Globus pallidus (tissue), 1 donor: ENCODE data around the gene KIFAP3.
"Not testable (repeated sequence)": the region's sequence is repeated elsewhere in the genome, so short reads cannot be mapped to it uniquely, and the experiment has no call there.

Experiments used
- DNase-seq: peaks from one replicate; pipeline ENCODE4 v3.0.0-alpha.2; 2015; ENCODE audit warnings: low spot score

Gene KIFAP3

DNA sequence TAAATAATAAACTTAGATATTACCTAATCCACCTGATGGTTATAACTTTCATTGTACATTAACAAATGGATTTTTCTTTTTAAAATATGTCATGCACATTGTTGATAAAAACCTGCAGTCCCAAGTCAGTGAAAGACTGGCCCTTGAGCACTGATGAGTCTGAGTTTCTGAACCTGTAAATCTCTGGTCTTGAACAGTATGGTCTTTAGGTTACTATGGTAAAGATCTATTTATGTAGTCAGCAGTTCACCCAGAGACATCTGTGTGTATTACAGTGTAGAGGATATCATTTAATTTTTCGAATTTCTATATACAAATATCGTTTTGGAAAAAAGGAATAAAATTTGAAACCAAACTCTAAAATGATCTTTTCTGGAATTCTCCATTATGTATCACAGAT lies 150.4 kb downstream of the KIFAP3 start:
- DNase-seq: no peak

DNA sequence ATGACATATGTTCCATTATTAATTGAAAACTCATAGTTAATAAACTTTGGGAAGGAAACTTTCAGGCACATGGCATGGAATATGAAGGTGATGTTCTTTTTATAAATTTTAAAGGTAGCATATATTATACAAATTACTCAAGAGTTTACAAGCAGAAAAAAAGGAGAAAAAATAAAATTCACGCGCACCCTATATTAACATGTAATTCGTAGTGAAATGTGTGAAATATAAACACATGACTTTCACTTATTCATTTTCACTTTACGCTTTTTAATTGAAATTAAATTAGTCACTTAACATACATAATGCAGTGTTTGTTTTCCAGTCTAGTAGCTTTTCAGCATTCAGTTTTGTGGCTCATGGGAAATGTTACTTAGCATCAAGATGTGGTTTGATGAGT lies 153.4 kb downstream of the KIFAP3 start:
- no peak for DNase-seq

GRCh38 chr1:169918927-169919326 lies 155.6 kb downstream of the KIFAP3 start:
- DNase-seq: no peak

- DNase-seq: not testable (repeated sequence)
Measured at GRCh38 chr1:169918220-169918619, 156.3 kb downstream of the KIFAP3 start.

- DNase-seq: no peak
Measured at GRCh38 chr1:169915150-169915549, 159.3 kb downstream of the KIFAP3 start.

DNA sequence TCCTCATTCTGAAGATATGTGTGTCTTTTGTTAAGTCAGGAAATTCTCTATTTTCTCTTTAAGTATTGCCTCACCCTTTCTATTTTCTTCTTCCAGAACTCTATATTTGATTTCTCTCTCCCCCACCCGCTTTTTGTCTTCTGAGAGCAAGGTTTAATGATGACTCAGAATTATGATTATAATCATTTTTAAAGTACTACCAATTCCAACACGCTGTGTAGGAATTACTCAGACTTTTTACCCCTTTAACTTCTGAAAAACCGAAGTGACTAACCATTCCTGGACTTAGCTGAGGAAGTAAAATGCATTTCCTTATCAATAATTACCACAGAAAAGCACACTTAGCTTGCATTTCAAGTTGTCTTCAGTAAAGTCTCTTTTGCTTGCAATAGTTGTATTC lies 160.0 kb downstream of the KIFAP3 start:
- no peak for DNase-seq

DNA sequence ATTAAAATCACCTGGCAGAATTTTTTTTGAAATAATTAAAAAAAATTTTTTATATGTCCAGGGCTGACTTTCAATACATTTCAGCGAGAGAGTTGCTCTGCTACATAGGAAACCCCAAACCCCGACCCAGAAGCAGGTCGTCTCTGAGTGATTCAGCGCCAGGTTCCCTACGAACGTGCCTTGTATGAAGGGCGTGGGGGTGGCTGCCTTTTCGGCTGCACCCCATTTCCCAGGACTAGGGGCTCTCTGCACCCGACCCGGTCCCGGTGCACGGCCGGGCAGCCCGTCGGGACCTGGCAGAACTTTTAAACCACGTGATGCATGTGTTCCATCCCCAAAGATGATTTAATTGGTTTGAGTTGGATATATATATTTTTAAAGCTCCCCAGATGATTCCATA lies 165.0 kb downstream of the KIFAP3 start:
- DNase-seq: no peak

DNA sequence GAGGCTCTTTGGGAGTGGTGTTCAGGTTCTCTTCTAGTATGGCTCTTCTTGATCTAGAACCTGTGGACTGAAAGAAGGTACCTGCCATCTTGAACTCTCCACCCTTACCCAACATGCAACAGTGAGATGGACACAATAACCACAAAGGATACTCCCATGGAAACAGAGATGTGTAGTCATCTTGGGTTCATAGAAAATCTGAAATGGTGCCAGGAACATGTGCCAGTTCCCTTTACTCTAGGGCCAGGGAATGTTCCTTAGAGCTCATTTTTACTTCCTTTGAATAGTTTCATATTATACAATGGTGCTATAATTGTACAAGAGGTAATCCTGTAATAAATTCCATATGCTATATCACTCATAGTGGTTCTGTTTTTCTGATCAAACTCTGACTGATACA lies 167.6 kb downstream of the KIFAP3 start:
- no peak for DNase-seq

- no peak for DNase-seq
Measured at GRCh38 chr1:169904834-169905233, 169.7 kb downstream of the KIFAP3 start.

- DNase-seq: no peak
Measured at GRCh38 chr1:169902751-169903150, 171.7 kb downstream of the KIFAP3 start.

DNA sequence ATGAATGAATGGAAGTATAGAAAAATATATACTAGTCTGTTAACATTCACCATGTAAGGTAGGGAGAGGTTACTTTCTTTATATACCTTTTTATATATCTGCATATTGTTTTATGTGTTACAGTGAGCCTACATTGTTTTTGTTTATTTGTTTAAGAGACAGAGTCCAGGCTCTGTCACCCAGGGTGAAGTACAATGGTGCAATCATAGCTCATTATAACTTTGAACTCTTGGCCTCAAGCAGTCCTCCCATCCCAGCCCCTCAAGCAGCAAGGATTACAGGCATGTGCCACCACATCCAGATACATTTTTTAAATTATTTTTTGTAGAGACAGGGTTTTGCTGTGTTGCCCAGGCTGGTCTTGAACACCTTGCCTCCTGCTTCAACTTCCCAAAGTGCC lies 173.4 kb downstream of the KIFAP3 start:
- no peak for DNase-seq

- no peak for DNase-seq
Measured at GRCh38 chr1:169900571-169900970, 173.9 kb downstream of the KIFAP3 start.

GRCh38 chr1:169899519-169900217 lies 174.8 kb downstream of the KIFAP3 start:
- DNase-seq: no peak

DNA sequence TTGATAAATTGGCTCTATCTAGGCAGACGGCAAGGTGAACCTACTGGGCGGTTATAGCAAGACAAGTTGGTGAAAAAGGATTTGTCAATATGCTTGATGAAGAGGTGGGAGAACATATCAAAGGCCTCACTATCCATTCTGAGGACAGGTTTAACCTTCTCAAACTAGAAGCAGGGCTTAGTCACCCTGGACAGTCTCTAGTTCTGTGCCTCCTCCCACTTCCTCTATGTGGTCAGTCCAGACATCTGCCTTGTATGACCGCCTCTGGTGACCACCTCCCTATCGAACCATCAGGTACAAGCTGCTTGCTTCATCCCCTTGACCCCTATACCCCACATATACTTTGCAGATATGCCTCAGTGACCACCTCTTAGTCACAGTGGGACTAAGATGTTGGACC lies 178.5 kb downstream of the KIFAP3 start:
- DNase-seq: no peak

- DNase-seq: no peak
Measured at GRCh38 chr1:169894424-169895145, 179.9 kb downstream of the KIFAP3 start.

- DNase-seq: peak; percentile 99
Measured at GRCh38 chr1:169893645-169894423, 180.7 kb downstream of the KIFAP3 start, which contains the start of gene SCYL3. SCYL3 (minus strand) TSS chr1:169893896; CDS start chr1:169888840, 5,056 bp downstream.

- no peak for DNase-seq
Measured at GRCh38 chr1:169892927-169893644, 181.4 kb downstream of the KIFAP3 start.

GRCh38 chr1:169892176-169892926 lies 182.1 kb downstream of the KIFAP3 start:
- DNase-seq: no peak

GRCh38 chr1:169891539-169891885 lies 183.0 kb downstream of the KIFAP3 start:
- no peak for DNase-seq

- no peak for DNase-seq
Measured at GRCh38 chr1:169890761-169891538, 183.5 kb downstream of the KIFAP3 start.

DNA sequence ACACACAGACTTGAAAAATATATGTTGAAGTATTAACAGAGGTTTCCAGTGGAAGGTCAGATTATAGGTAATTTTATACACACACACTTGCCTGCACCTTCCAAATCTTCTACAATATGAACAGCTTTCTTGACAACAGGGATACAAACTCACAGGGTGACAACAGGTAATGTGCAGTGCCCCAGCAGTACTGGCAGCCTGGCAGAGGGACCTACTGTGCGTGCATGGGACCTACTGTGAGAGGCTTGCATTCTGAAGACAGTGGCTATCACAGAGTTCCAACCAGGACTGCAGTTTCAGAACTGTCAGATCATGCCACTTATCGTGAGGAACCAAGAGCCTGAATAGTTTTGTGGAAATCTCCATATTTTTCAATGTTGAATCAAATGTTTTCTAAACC lies 184.6 kb downstream of the KIFAP3 start:
- DNase-seq: no peak
